HFF-Myc (cell line): ENCODE measurements around the gene KCNMA1.

Source experiments
- DNase-seq: peaks from one replicate; pipeline ENCODE4 v3.0.0-alpha.2; 2011; ENCODE audit warnings: low read depth; ENCODE audit errors: extremely low read depth
- H3K4me3 ChIP-seq: replicated peaks from 2 replicates; pipeline ENCODE4 v1.5.1; 2011; ENCODE audit warnings: low read depth, mild to moderate bottlenecking, control low read depth, low read length
- TF ChIP-seq, protein P1 (sequence below): IDR thresholded peaks from 2 replicates; pipeline ENCODE4 v1.5.1; 2012; ENCODE audit warnings: mild to moderate bottlenecking, low read depth, low read length, control low read depth; ENCODE audit errors: missing control alignments

Gene KCNMA1

DNA sequence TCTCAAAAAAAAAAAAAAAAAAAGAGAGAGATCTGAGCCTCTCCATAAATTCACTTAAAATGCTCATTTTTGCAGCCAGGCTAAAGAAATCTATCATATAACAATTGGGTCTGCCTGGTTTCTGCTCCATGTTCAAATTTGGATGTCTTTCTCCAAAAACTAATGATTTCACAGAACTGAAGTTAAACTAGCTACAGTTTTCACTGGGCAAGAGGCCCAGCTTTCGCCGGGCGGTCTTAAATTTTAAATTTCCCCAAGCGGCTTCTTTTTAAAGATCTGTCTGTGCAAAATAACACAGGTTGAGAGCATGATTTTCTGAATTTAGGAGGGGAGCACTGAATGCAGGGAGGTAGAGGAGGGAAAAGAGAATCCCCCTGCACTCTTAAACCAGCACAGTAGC lies 603.4 kb downstream of the KCNMA1 start:
- no peak for DNase-seq
- TF ChIP-seq, protein P1, sequence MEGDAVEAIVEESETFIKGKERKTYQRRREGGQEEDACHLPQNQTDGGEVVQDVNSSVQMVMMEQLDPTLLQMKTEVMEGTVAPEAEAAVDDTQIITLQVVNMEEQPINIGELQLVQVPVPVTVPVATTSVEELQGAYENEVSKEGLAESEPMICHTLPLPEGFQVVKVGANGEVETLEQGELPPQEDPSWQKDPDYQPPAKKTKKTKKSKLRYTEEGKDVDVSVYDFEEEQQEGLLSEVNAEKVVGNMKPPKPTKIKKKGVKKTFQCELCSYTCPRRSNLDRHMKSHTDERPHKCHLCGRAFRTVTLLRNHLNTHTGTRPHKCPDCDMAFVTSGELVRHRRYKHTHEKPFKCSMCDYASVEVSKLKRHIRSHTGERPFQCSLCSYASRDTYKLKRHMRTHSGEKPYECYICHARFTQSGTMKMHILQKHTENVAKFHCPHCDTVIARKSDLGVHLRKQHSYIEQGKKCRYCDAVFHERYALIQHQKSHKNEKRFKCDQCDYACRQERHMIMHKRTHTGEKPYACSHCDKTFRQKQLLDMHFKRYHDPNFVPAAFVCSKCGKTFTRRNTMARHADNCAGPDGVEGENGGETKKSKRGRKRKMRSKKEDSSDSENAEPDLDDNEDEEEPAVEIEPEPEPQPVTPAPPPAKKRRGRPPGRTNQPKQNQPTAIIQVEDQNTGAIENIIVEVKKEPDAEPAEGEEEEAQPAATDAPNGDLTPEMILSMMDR = no peak
- H3K4me3 ChIP-seq = no peak overlapping the region

DNA sequence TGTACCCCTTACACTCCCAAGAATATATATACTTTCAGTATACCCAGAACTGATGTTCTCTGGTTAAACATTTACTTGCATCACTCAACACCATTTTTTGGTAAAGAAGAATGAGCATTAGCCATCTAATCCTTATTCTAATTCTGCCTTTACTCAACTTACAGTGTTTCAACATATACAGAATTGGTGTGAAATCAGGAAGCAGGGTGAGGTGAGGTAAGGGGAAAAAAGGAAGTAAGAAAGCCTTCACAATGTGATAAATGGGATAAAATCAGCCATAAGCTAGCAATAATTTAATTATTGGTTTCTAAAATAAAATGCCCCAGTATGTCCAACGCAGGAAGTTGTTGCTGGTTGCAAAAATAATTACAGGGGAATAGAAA lies 605.4 kb downstream of the KCNMA1 start:
- no peak for DNase-seq
- H3K4me3 ChIP-seq = no peak overlapping the region
- TF ChIP-seq, protein P1 = no peak

DNA sequence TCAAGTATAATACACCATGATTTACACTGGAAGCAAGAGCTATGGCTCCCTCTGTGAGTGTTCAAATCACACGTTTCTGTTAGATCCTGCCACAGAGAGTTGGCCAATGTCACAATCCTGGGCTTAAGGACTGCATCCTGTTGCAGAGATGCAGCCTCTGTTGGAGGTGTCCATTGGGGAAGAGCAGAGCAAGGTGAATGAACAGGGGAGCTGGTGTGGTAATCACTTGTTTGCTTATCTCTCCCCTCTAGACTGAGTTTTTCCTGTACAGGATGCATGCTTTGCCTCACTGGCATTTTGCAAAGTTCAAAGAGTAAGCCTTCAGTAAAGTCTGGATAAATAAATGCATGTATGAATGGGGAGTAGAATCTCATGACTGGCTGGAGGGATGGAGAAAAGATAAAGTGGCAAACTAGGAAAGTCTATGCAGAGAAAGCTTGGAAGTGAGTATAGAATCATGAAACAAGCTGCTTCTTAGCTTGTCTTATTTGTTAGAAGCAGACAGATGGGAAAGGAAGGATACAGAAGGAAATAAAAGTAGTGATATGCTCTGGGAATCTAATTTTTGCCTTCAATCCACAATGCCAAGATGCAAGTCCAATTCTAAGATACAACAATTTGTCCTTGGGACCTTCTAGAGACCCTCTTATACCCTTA lies 605.9 kb downstream of the KCNMA1 start:
- H3K4me3 ChIP-seq = no peak overlapping the region
- no peak for DNase-seq
- TF ChIP-seq, protein P1 = no peak

DNA sequence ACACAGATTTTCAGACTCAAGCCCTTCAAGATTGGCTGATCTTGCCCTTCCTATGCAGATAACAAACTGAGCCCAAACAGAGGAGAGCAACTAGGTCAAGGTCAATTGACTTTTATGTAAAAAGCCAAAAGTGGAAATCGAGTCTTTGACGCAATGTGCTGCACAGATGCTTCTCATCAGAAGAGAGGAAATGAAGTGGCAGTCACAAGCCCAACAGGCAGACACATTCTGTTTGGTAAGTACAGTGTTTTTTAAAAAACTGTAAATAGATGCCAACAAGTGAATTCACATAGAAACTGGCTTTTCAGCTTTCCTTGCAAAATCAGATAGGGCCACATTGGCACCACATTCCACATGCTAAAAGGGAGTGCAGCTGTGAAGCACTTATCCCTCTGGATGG lies 606.6 kb downstream of the KCNMA1 start:
- no peak for DNase-seq
- TF ChIP-seq, protein P1 = no peak
- no peak overlapping the region for H3K4me3 ChIP-seq

DNA sequence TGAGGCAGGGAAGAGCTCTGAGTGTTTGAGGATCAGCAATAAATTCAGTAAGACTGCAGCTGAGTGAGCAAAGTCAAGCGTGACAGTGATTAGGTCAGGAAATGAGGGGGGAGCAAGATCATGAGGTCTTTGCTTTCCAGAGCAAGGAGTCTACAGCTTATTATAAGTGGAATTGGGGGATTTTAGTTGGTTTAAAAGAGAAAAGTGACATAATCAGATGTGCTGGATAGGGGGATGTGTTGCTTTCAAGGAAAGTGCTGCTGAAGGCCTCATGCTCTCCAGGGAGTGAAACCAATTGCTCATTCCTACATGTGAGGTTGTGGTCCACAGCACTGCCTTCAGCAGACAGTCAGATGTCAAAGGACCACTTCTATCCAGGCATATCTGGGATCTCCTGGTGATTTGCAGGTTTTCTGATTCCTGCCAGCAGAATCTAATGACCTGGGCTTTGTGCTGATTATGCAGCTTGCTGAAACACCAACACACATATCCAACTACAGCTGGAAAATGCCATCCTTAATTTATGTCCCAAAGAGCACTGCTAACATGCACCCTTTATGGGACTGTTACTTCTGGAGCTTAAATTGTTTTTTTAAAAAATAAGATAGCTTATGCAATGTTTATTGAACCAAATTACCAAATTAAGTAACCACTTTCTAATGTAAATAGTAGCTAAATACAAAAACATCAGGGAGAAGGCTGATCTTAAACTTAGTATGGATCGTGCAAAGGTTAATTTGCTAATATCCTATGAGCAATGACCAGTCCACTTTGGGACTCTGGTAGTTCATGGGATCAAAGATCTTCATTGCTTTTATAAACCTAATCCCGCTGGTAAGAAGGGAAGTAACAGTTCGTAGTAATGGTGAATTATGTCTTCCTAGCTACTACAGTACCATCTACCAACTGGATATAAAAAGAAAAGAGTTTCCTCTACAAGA lies 607.6 kb downstream of the KCNMA1 start:
- no peak for DNase-seq
- H3K4me3 ChIP-seq = no peak overlapping the region
- TF ChIP-seq, protein P1 = no peak

DNA sequence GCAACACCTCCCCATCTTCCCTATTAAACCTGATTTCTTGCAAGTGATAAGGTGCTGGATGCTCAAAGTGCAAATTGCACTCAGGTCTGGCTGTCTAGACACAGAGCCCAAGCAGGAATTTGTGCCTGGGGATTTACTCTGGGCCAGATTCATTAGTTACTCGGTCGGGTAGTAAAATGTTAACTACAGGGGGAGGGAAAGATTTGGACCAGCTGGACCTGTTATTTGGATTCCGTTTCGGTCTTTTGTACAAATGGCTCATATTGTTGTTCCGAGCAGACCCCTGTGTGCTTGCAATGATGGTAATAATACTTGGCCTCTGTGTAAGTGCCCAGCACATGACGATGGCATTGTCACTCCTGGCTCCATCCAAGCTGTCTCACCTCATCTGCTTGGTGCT lies 609.6 kb downstream of the KCNMA1 start:
- TF ChIP-seq, protein P1 = no peak
- H3K4me3 ChIP-seq = no peak overlapping the region
- DNase-seq = no peak
